Heart left ventricle (tissue), 16 donors: Measurements from ENCODE around the gene SLC44A1. TPM values are rescaled to one million over a fixed set of nuclear protein-coding genes. Genes with fewer than 3 reads are reported as not detected.

ENCODE experiments used
- ATAC-seq, 4 donors: fragments of 200-7000 bp; cut with Tn5 transposase; one replicate each; pipeline ENCODE4 v1.9.1; 2020 to 2022; ENCODE audit warnings: moderate library complexity in 4 of 4, mild to moderate bottlenecking in 3 of 4, moderate number of reproducible peaks in 1 of 4
- DNase-seq, 5 donors: peaks; one replicate each; pipeline ENCODE4 v3.0.0-alpha.2; 2020
- H3K27ac ChIP-seq, 12 donors: fragments of 200-600 bp; sonication (generic) in 4 of 12; one replicate each; pipeline versions ENCODE4 v1.5.0 to v1.8.0; 2016 to 2022; ENCODE audit warnings: mild to moderate bottlenecking in 2 of 12
- H3K27me3 ChIP-seq, 9 donors: fragments of 200-600 bp; sonication (generic) in 2 of 9; one replicate each; pipeline versions ENCODE4 v1.5.1 to v1.8.0; 2016 to 2022; ENCODE audit warnings: mild to moderate bottlenecking in 3 of 9
- H3K36me3 ChIP-seq, 9 donors: fragments of 200-600 bp; sonication (generic) in 2 of 9; one replicate each; pipeline versions ENCODE4 v1.5.0 to v1.8.0; 2018 to 2022; ENCODE audit warnings: mild to moderate bottlenecking in 2 of 9
- H3K4me1 ChIP-seq, 12 donors: fragments of 200-600 bp; sonication (generic) in 4 of 12; one replicate each; pipeline versions ENCODE4 v1.5.0 to v1.8.0; 2016 to 2022; ENCODE audit warnings: mild to moderate bottlenecking in 3 of 12
- H3K4me3 ChIP-seq, 12 donors: fragments of 200-600 bp; sonication (generic) in 4 of 12; one replicate each; pipeline versions ENCODE4 v1.5.0 to v1.8.0; 2017 to 2022; ENCODE audit warnings: mild to moderate bottlenecking in 9 of 12, moderate library complexity in 4 of 12
- H3K9me3 ChIP-seq, 12 donors: fragments of 200-600 bp; sonication (generic) in 4 of 12; one replicate each; pipeline versions ENCODE4 v1.5.0 to v1.8.0; 2016 to 2022; ENCODE audit warnings: mild to moderate bottlenecking in 1 of 12
- POLR2A ChIP-seq, 2 donors: fragments of 450-650 bp; IDR thresholded peaks; one replicate each; pipeline ENCODE4 v1.6.1; 2017; ENCODE audit warnings: antibody characterized with exemption in 2 of 2, mild to moderate bottlenecking in 2 of 2, moderate library complexity in 2 of 2
- WGBS, 4 donors: extraction: QIAGEN DNeasy Blood & Tissue Kit in 2 of 4; methylation state at CpG; one replicate each; pipeline versions ENCODE4 v1.1.5 to v1.1.7; 2013 to 2018; 5-methylcytosine and 5-hydroxymethylcytosine counted together
- intact Hi-C, 10 donors: fragments of 100-400 bp; cut with DNase I; formaldehyde crosslinking; loops; one replicate each; pipeline versions ENCODE4 v1.11.1 to v1.14.2; 2022
- polyA plus RNA-seq, 2 donors: library from polyadenylated mRNA; stranded (reverse); fragments of 200-250 nt; gene quantifications; one replicate each; pipeline ENCODE4 v1.2.3, GENCODE V29; 2013
- total RNA-seq, 9 donors: library from RNA; depleted of rRNA in 2 of 9; stranded (reverse); fragments of >200 nt in 2 of 9; fragmentation: NEBNext Ultra II Directional in 3 of 9; extraction: Animal tissue kit (Norgen Biotek cat#: 25700) in 3 of 9; gene quantifications; one replicate each; pipeline versions ENCODE4 v1.1.0 to v1.2.4, GENCODE V29; 2016 to 2023
- TF ChIP-seq, protein P1 (sequence below), 12 donors: fragments of 200-600 bp; sonication (generic) in 4 of 12; IDR thresholded peaks; one replicate each; pipeline versions ENCODE4 v1.5.0 to v1.8.0; 2018 to 2022; ENCODE audit warnings: antibody characterized with exemption in 12 of 12, mild to moderate bottlenecking in 5 of 12
- donor health status: ischemic (EF 13 %, LVEDD 7.1; RV severe dilation, severe dysfunction).
- donor health status: healthy with polysubstance abuse.
- donor health status: DM: no; HTN: yes; CAD: no.
- donor health status: DM: no; HTN: no; CAD: no.
- donor health status: ischemic (EF 25% LVEDD 6.9; RV normal size, moderate dysfunction).
- donor health status: ischemic (EF 25% LVEDD 5.7; RV mildly dilated, moderate dysfunction).
- donor health status: healthy.
- donor health status: DM: yes; HTN: yes; CAD: no.
- donor health status: ischemic (EF 35%, LVEDD 5.7; RV mildly dilated, moderate dysfunction).
- donor health status: nonischemic (EF 11% LVEDD 7.7; RV severe dilation, severe dysfunction).
- donor health status: DM: yes; HTN: yes; CAD: no.
- donor health status: PGD.
- donor health status: ischemic (EF 29% LVEDD 5.4; RV normal size, mild dysfunction).
- donor health status: nonischemic (EF 23%, LVEDD 6.1; RV moderate dilation, normal function).

The SLC44A1 gene
- total and polyA plus RNA-seq, 11 donors: 5.1 to 29.4 (median 21.3) TPM

DNA sequence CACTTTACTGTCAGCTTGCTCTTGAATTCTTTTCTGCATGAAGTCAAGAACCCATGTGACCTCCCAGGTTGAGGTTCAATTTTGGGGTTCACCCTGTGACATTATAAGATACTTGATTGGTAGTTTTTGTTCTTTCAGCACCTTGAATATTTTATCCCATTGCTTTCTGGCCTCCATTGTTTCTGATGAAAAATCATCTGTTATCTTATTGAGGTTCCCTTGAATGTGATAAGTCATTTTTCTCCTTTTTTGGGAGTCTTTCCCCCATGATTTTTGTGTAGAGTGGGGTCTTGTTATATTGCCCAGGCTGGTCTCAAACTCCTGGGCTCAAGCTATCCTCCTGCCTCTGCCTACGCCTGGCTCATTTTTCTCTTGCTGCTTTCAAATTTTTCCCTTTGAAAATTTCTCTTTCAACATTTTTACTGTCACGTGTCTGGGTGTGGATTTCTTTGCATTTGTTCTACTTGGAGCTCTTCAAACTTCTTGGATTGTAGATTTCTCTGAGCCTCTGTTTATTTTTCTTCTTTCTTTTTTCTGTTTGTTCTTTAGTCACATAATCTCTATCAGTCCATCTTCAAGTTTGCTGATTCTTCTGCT lies 20.8 kb upstream of the SLC44A1 start:
- no peak overlapping the region for H3K27ac ChIP-seq
- intact Hi-C loops: no loop called here
- ATAC-seq: no peak
- TF ChIP-seq POLR2A (IDR thresholded peaks at IDR 0.05): no peak
- TF ChIP-seq, protein P1, sequence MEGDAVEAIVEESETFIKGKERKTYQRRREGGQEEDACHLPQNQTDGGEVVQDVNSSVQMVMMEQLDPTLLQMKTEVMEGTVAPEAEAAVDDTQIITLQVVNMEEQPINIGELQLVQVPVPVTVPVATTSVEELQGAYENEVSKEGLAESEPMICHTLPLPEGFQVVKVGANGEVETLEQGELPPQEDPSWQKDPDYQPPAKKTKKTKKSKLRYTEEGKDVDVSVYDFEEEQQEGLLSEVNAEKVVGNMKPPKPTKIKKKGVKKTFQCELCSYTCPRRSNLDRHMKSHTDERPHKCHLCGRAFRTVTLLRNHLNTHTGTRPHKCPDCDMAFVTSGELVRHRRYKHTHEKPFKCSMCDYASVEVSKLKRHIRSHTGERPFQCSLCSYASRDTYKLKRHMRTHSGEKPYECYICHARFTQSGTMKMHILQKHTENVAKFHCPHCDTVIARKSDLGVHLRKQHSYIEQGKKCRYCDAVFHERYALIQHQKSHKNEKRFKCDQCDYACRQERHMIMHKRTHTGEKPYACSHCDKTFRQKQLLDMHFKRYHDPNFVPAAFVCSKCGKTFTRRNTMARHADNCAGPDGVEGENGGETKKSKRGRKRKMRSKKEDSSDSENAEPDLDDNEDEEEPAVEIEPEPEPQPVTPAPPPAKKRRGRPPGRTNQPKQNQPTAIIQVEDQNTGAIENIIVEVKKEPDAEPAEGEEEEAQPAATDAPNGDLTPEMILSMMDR (IDR thresholded peaks at IDR 0.05): no peak
- 82 to 92% (median 87%) methylated on average over 2 of the region's 2 CpGs for WGBS, 4 donors
- peaks cover 0 to 32% (median 15%) of the 10 kb centered on the region in 12 donors for H3K9me3 ChIP-seq
- DNase-seq: no peak
- no peaks in the 10 kb centered on the region for H3K36me3 ChIP-seq
- no peak overlapping the region for H3K4me3 ChIP-seq
- H3K4me1 ChIP-seq: no peaks in the 10 kb centered on the region
- H3K27me3 ChIP-seq: no peaks in the 10 kb centered on the region

DNA sequence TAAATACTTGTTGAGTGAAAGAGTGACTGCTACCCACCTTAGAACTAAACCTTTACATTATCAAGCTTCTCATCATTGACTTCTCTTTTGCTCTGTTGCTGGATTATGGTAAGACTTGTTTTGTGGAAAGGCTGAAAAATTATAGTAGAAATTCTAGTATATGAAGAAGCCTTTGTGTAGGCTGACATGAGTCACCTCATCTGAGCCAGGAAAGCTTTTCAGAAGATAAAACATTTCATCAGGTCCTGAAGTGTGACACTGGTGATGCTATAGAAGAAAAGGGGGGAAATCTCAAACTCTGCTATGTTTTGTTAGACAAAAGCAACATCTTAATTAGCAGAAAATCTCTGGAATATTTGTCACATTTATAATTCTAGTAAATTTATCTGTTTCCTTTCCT lies 18.4 kb upstream of the SLC44A1 start:
- DNase-seq (no peak), ATAC-seq (no peak)
- Histone ChIP-seq H3K27ac (no peak overlapping the region), H3K9me3 (peaks cover 0 to 32% (median 15%) of the 10 kb centered on the region in 12 donors), H3K36me3 (no peaks in the 10 kb centered on the region), H3K4me3 (no peak overlapping the region), H3K27me3 (no peaks in the 10 kb centered on the region), H3K4me1 (no peaks in the 10 kb centered on the region)
- no peak for TF ChIP-seq POLR2A (IDR thresholded peaks at IDR 0.05)
- TF ChIP-seq, protein P1 (IDR thresholded peaks at IDR 0.05): no peak
- intact Hi-C loops: no loop called here

DNA sequence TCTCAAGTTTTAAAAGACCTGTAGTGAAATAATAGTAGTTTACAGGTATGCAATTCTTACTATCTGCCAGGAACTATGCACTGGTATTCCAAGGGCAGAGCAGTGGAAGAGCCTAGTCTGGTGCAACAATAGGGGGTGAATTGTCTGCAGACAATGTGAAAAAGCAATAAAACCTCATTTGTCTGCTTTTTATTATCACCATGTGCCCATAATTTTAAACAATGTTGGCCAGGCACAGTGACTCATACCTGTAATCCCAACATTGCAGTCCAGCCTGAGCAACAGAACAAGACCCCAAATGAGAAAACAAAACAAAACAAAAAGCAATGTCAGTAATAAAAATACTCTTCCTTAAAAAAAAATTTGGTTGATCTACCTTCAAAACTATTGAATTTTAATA lies 12.2 kb upstream of the SLC44A1 start:
- no peak for ATAC-seq
- H3K9me3 ChIP-seq: no peaks in the 10 kb centered on the region
- TF ChIP-seq, protein P1 (IDR thresholded peaks at IDR 0.05): no peak
- no peak for TF ChIP-seq POLR2A (IDR thresholded peaks at IDR 0.05)
- DNase-seq: no peak
- H3K27me3 ChIP-seq: no peaks in the 10 kb centered on the region
- no peak overlapping the region for H3K27ac ChIP-seq
- no peaks in the 10 kb centered on the region for H3K4me1 ChIP-seq
- no peaks in the 10 kb centered on the region for H3K36me3 ChIP-seq
- no peak overlapping the region for H3K4me3 ChIP-seq
- intact Hi-C loops: no loop called here

DNA sequence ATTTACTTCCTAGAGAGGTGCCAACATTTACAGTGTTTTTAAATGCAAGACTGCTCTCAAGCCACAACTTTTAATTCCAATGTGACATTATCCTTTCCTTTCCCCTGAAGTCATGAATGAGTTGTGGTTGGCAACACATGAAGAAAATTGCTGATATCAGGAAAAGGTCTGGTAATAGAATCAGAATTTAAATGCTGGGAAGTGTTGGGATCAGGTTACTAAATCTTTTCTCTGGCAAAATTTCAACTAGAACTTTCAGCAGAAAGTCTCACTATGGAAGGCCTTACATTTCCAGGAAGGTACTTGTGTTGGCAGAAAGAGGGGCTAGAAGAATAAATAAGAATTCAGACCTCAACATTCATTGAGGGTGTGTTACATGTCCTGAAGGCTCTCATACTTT lies 10.6 kb upstream of the SLC44A1 start:
- H3K27ac ChIP-seq: no peak overlapping the region
- intact Hi-C loops: no loop called here
- H3K4me1 ChIP-seq: no peaks in the 10 kb centered on the region
- no peaks in the 10 kb centered on the region for H3K36me3 ChIP-seq
- no peak overlapping the region for H3K4me3 ChIP-seq
- H3K9me3 ChIP-seq: no peaks in the 10 kb centered on the region
- TF ChIP-seq, protein P1 (IDR thresholded peaks at IDR 0.05): no peak
- TF ChIP-seq POLR2A (IDR thresholded peaks at IDR 0.05): no peak
- H3K27me3 ChIP-seq: no peaks in the 10 kb centered on the region
- DNase-seq: no peak
- no peak for ATAC-seq
